ENCODE data around the gene OXT.
"Not testable (repeated sequence)": the region's sequence is repeated elsewhere in the genome, so short reads cannot be mapped to it uniquely, and the experiment has no call there.

- TF ChIP-seq POLR2AphosphoS5 (IDR thresholded peaks at IDR 0.05; ENCODE audit: borderline replicate concordance, low read depth, low read length); EZH2 (IDR thresholded peaks at IDR 0.05): not testable (repeated sequence)
These were observed 7.3 kb upstream of the OXT start for GRCh38 chr20:3064119-3064518.

All from SK-N-MC (cell line).